RWPE2 (cell line): ENCODE results near the gene H6PD.

Experiments used
- ATAC-seq: fragments of 200-7000 bp; cut with Tn5 transposase; 3 replicates; pipeline ENCODE4 v1.9.1; 2021; ENCODE audit warnings: low read depth
- DNase-seq: peaks from one replicate; pipeline ENCODE4 v3.0.0-alpha.2; 2020; ENCODE audit warnings: low spot score
- H3K27ac ChIP-seq: fragments of 450-650 bp; 2 replicates; pipeline ENCODE4 v1.5.1; 2017; ENCODE audit warnings: mild to moderate bottlenecking; ENCODE audit not compliant: poor library complexity, severe bottlenecking
- H3K27me3 ChIP-seq: fragments of 250-450 bp; sonication (Bioruptor Pico); 2 replicates; pipeline ENCODE4 v1.5.1; 2021; ENCODE audit warnings: mild to moderate bottlenecking, moderate library complexity; ENCODE audit not compliant: insufficient read depth, poor library complexity, severe bottlenecking
- H3K36me3 ChIP-seq: fragments of 250-450 bp; sonication (Bioruptor Pico); 2 replicates; pipeline ENCODE4 v1.5.1; 2020; ENCODE audit warnings: low read depth, mild to moderate bottlenecking, moderate library complexity
- H3K4me1 ChIP-seq: fragments of 250-450 bp; sonication (Bioruptor Pico); 2 replicates; pipeline ENCODE4 v1.5.1; 2021; ENCODE audit warnings: mild to moderate bottlenecking, moderate library complexity; ENCODE audit not compliant: insufficient read depth, poor library complexity, severe bottlenecking
- H3K4me3 ChIP-seq: fragments of 250-450 bp; sonication (Bioruptor Pico); 2 replicates; pipeline ENCODE4 v1.5.1; 2021; ENCODE audit warnings: mild to moderate bottlenecking, moderate library complexity; ENCODE audit not compliant: severe bottlenecking
- H3K9me3 ChIP-seq: fragments of 250-450 bp; sonication (Bioruptor Pico); 2 replicates; pipeline ENCODE4 v1.5.1; 2021; ENCODE audit warnings: mild to moderate bottlenecking, moderate library complexity; ENCODE audit not compliant: severe bottlenecking
- TF ChIP-seq, protein P1 (sequence below): fragments of 450-650 bp; IDR thresholded peaks from one replicate; pipeline ENCODE4 v1.5.1; 2017; ENCODE audit warnings: mild to moderate bottlenecking, moderate library complexity; ENCODE audit not compliant: poor library complexity, severe bottlenecking

The H6PD gene

DNA sequence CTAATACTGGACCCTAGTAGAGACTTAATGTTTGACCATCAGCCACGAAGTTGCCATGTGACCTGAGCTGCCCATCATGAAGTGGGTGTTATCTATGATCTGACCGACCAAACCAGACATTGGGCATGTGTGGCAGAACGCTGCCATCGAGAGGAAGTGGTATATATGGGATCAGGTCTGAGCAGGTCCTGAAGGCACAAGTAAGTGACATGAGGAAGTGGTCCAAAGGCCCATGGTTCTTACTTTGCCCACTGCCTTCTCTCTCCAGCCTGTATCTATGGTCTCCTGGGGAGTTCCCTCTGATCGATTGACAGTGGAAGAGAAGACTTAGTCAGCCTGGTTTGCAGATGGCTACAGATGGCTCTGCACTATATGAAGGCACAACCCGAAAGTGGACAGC is 66.0 kb downstream of the H6PD start:
- H3K36me3 ChIP-seq: no peaks in the 10 kb centered on the region
- H3K4me1 ChIP-seq: peaks cover 27% of the 10 kb centered on the region
- no peaks in the 10 kb centered on the region for H3K27me3 ChIP-seq
- peak overlapping the region; percentile 94 for H3K27ac ChIP-seq
- TF ChIP-seq, protein P1, sequence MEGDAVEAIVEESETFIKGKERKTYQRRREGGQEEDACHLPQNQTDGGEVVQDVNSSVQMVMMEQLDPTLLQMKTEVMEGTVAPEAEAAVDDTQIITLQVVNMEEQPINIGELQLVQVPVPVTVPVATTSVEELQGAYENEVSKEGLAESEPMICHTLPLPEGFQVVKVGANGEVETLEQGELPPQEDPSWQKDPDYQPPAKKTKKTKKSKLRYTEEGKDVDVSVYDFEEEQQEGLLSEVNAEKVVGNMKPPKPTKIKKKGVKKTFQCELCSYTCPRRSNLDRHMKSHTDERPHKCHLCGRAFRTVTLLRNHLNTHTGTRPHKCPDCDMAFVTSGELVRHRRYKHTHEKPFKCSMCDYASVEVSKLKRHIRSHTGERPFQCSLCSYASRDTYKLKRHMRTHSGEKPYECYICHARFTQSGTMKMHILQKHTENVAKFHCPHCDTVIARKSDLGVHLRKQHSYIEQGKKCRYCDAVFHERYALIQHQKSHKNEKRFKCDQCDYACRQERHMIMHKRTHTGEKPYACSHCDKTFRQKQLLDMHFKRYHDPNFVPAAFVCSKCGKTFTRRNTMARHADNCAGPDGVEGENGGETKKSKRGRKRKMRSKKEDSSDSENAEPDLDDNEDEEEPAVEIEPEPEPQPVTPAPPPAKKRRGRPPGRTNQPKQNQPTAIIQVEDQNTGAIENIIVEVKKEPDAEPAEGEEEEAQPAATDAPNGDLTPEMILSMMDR: no peak
- no peaks in the 10 kb centered on the region for H3K9me3 ChIP-seq
- DNase-seq (no peak), ATAC-seq (no peak)
- no peak overlapping the region for H3K4me3 ChIP-seq

DNA sequence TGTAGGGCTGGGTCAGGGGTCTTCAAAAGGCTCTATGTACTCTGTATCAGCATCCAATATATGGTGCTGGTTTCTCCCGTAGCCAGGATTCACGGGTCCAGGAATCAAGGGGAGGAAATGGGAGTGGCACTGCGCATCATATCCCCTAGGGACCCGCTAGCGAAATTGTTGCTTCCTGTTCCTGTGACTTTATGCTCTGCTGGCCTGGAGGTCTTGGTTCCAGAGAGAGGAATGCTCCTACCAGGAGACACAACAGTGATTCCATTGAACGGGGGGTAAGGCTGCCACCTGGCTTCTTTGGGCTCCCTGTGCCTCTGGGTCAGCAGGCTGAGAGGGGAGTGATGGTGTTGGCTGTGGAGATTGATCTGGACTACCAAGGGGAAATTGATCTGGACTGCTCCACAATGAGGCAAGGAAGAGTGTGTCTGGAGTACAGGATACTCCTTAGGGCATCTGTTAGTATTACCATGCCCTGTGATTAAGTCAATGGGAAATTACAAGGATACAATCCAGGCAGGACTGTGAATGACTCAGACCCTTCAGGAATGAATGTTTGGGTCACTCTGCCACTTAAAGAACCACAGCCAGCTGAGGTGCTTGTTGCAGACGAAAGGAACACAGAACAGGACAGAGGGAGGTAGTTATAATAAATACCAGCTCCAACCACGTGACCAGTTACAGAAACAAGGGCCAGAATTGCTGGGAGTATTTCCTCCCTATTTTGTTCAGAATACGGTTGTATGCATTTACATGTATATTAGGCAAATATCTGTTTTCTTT is 68.4 kb downstream of the H6PD start:
- TF ChIP-seq, protein P1: no peak
- DNase-seq (no peak), ATAC-seq (peak; percentile 94)
- no peaks in the 10 kb centered on the region for H3K27me3 ChIP-seq
- no peaks in the 10 kb centered on the region for H3K36me3 ChIP-seq
- H3K4me1 ChIP-seq: peaks cover 27% of the 10 kb centered on the region
- H3K27ac ChIP-seq: peak overlapping the region; percentile 94
- H3K9me3 ChIP-seq: no peaks in the 10 kb centered on the region
- H3K4me3 ChIP-seq: no peak overlapping the region

DNA sequence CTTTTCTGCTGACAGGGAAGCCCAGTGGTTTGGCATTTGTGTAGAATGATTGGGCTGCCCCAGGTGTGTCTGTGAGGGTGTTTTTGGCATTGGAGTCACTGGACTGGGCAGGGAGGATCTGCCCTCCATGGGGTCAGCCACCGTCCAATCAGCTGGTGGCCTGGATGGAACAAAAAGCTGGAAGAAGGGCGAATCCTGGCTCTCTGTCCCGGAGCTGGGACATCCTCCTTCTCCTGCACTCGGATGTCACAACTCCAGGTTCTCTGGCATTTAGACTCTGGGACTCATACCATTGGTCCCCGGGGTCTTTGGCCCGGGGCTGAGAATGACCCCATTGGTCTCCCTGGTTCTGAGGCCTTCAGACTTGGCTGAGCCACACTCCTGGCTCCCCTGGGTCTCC is 69.3 kb downstream of the H6PD start:
- peak overlapping the region; percentile 94 for H3K27ac ChIP-seq
- H3K27me3 ChIP-seq: no peaks in the 10 kb centered on the region
- no peak overlapping the region for H3K4me3 ChIP-seq
- peaks cover 27% of the 10 kb centered on the region for H3K4me1 ChIP-seq
- TF ChIP-seq, protein P1: no peak
- no peaks in the 10 kb centered on the region for H3K36me3 ChIP-seq
- no peaks in the 10 kb centered on the region for H3K9me3 ChIP-seq
- ATAC-seq: no peak
- DNase-seq: no peak

DNA sequence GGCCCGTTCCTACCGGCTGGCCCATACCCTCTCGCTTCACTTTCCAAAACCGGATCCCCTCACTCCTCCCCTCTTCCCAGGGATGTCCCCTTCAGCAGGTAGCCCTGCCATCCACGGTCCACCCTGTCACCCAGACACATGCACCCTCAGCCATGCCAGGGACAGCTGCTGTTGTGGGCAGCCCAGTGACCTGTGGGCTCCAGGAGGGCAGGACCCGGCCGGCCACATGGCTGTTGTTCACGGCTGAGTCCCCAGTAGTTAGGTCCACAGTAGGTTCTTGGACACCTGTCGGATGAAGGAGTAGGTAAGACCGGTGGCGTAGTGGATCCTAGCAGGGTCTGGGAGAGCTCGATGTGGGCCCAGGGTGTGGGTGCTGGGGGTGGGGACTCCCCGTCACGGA is 70.6 kb downstream of the H6PD start:
- no peaks in the 10 kb centered on the region for H3K36me3 ChIP-seq
- H3K4me3 ChIP-seq: no peak overlapping the region
- no peaks in the 10 kb centered on the region for H3K27me3 ChIP-seq
- no peak for ATAC-seq
- no peaks in the 10 kb centered on the region for H3K9me3 ChIP-seq
- H3K27ac ChIP-seq: no peak overlapping the region
- no peak for DNase-seq
- H3K4me1 ChIP-seq: peaks cover 21% of the 10 kb centered on the region
- TF ChIP-seq, protein P1: no peak

DNA sequence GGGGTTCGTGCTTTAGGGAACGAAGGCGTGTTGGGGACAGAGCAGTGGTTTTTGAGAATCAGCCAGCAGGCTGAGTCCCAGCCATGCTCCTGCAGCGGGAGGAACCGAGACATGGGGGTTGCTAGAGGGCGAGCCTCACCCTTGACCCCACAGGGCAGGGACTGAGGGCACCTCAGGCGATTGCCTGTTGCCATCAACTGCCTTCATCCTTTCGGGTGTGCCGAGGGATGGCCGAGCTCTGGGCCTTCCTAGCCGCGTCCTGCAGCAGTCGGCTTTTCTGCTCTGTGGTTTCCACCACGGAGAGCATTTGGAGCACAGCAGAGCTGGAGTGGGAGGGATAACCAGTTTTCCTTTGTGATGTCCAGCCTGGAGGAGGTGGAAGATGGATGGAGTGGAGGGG is 71.4 kb downstream of the H6PD start:
- no peaks in the 10 kb centered on the region for H3K36me3 ChIP-seq
- no peak for ATAC-seq
- no peak for DNase-seq
- H3K9me3 ChIP-seq: no peaks in the 10 kb centered on the region
- TF ChIP-seq, protein P1: no peak
- H3K27me3 ChIP-seq: no peaks in the 10 kb centered on the region
- peaks cover 15% of the 10 kb centered on the region for H3K4me1 ChIP-seq
- H3K27ac ChIP-seq: no peak overlapping the region
- no peak overlapping the region for H3K4me3 ChIP-seq
